ENCODE measurements around the gene IL36RN.
"Not testable (repeated sequence)": the region's sequence is repeated elsewhere in the genome, so short reads cannot be mapped to it uniquely, and the experiment has no call there.

DNA sequence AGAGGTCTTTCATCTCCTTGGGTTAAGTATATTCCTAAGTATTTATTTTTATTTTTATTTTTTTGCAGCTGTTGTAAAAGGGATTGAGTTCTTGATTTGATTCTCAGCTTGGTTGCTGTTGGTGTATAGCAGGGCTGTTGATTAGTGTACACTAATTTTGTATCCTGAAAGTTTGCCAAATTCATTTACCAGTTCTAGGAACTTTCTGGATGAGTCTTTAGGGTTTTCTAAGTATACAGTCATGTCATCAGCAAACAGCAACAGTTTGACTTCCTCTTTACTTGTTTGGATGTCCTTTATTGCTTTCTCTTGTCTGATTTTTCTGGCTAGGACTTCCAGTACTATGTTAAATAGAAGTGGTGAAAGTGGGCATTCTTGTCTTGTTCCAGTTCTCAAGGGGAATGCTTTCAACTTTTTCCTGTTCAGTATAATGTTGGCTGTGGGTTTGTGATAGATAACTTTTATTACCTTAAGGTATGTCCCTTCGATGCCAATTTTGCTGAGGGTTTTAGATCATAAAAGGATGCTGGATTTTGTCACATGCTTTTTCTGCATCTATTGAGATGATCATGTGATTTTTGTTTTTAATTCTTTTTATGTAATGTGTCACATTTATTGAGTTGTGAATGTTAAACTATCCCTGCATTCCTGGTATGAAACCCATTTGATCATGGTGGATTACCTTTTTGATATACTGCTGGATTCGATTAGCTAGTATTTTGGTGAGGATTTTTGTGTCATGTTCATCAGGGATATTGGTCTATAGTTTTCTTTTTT, 38.0 kb downstream of the IL36RN start:
- TF ChIP-seq POLR2A (IDR thresholded peaks at IDR 0.05; ENCODE audit: low read length); GATA1 (IDR thresholded peaks at IDR 0.05; ENCODE audit: low read depth, low read length): not testable (repeated sequence)
